GM21526 (cell line): ENCODE data around the gene TSHZ1.
A peak's percentile ranks its signal among the peaks of the same experiment; 100 is the strongest.

Experiments used
- ATAC-seq: cut with Tn5 transposase; IDR thresholded peaks from one replicate; pipeline ENCODE4 v1.9.1; 2021; ENCODE audit warnings: moderate library complexity; ENCODE audit not compliant: unreplicated experiment, low FRiP score

Gene TSHZ1

DNA sequence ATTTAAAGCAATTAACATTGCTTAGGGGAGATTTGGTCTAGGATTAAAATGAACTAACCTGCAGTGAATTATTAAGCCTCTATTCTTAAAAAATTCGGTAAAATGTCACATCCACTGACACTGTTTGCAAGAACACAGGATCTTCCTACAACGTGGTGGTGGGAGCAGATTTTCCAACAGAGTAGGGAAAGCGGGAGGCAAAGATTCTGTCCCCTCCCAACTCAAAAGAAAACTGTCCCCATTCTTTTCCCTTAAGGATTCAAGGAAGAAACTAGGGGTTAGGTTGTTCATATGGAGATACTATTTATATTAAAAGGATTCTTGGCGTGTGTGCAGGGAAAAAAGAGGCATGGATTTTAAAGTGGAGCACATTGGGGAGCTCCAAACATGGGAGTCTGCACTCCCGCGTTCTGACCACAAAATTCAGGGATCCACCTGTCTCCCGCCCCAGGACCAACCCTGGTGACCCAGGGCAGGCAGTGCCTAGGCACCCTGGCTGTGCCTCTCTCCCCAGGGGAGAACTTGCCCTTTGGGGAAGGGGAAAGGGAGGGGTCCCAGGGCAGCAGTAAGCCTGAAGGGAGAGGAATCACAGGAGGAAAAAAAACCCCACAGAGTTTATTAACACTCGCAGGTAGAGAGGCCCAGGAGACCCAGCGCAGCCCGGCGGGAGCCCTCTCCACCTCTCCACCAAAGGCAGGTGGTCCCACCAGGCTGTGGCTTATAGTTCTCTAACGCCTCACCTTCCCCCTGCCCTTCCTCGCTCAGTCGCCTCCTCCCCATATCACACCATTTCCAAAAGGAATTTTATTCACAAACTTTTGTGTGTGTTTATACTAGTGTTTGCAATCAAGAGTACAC, 3.9 kb upstream of the TSHZ1 start:
- ATAC-seq = no peak

DNA sequence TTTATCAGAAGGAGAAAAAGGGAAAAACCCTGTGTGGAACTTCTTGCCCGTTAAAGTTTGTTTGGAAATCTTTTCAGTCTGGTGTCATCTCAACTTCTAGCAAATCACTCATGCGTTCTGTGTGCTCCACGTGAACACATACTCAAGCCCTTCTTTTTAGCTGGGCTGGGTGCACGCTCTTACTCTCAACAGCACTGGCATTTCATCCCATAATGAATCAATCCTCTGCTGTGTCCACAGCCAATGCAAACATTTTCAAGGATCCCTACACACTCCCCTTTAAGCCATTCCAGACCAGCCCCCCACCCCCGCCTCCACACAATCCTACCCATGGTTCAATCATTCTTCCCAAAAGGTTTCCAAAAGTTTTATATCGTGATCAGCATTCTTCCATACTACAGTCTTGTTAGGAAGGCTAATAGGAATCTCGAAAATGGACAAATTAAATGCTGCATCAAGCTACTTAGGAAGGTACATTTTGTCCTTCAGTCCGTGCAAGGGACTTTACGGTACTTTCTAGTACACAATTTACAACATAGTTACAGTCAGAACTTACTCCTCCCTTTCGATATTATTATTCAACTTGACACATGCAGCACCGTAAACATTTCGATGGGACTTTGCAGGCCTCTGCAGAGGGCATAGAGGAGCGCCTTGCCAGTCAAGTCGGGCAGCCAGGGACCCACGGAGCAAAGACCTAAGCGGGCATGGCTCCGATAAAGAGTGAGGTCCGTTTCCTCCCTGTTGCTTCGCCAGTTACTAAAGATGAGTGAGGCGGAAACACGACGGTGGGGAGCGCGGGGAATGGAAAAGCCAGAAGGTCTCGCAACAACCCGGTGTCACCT, 3.1 kb upstream of the TSHZ1 start:
- ATAC-seq = no peak

DNA sequence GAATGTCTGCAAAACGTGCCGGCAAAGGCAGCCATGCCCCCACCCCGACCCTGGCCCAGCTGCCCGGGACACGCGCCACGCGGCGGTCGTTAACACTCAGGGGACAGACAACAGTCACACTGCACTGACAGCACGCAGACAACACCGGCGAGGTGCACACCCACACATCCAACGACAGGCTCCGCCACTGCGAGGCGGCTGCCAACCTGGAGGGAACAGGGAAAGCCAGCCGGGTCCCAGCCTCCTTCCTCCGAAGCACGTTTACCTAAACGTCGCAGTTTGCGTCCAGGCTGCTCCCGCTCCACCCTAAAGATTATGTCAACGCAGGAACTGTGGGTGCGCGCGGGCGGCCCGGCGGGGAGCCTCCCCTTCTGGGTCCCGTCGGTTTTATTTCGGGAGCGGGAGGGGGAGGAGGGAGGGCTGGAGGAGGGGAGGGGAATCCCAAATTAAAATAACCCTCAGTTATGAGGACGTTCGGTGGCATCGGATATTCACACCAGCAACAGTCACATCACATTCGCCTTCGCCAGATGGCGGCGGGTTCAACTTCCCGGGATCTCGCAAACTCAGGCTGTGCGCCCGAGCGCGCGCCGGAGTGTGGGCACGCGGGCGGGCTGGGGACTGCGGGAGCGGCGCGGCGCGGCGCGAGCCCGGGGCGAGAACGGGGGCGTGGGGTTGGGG, 2.3 kb upstream of the TSHZ1 start:
- ATAC-seq = no peak

DNA sequence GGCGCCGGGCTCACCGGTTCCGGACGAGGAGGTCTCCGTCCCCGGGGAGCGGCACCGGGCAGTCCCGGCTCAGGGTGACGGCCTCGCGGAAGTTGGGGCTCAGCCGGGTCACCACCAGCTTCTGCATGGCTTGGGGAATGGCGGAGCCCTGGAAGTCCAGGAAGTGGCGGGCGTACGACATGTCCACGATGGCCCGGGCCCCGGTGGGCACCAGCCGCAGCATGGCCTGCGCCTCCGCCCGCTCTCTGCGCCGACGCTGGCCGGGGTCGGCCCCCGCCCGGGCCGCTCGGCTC, 1.8 kb upstream of the TSHZ1 start:
- peak; percentile 28 for ATAC-seq

DNA sequence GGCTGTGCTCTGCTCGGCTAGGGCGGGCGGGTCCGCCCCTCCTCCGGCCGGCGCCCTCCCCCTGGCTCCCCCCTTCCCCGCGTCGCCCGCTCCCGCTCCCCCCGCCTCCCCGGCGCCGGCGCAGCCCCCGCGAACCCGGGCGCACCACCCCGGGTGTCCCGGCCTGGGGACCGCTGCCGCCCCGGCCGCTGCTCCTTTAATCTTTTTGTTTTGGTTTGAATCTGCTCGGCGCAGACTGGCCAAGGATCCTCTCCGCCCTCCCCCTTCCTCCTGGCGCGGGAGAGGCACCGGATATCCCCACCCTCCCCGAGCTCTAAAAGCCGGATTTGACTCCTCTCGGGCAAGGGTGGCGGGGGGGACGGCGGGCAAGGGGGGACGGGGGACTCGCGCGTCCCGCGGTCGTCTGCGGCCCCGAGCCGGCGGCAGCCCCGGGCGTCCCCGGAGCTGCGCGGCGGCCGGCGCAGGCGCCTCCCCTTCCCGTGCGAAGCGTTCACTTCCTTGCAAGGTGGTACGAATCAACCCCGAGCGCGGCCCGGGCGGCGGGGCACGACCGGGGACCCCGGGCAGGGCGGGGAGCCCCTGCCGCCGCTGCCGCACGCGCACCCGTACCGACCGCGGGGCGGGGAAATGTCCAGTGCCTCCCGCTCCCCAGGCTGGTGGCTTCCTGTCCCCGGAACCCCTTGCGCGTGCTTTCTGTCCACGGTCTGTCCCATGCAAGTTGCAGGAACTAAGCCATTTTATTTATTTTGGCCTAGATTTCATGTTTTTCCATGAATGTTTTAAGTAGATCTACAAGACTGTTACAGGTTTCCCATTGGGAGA, 1.3 kb upstream of the TSHZ1 start, which contains the start of gene PTGR3:
Gene PTGR3 (minus strand): TSS at position 11 of the 822 bp plus-strand sequence. CDS start 81 bp downstream, outside the sequence.
- ATAC-seq = peak; percentile 43

DNA sequence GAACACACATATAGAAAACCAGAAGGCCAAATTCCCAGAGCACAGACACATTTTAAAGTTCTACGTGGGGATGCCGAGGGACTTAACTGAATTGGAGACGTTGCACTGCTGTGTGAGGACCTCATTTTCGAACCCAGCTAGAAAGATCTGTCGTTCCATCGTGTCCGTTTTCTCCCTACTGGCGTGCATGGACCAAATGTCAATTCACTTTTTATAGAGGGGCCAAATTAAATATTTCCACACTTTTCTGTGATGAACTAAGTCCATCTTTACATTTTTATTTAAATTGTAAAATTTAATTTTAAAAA, 692 bp upstream of the TSHZ1 start:
- ATAC-seq = no peak

DNA sequence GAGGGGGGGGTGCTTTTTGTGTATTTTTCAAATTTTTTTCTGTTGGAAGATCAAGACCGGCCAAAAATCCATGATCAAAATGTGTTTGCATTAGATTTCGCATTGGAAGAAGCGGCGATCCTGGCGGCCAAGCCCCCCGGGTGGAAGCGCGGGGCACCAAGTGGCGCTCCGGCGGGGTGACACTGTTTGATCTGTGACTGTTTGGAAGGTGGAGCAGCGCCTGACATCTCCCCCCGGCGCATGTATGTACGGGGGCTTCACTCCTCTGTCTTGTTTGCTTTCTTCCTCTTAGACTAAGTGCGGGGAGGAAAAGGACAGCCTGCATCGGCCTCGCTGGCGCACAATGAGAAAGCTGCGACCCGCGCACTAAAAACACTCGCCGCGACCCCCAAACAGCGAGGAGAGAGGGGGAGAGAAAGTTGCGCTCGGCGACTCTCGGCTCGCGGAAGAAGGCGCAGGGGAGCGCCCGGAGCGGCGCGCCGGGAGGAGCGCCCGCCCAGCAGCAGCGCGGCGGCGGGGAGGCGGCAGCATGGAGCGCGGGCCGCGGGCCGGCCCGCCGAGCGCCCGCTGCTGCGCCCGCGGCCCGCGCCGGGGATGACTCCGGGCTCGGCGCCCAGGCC, 515 bp downstream of the TSHZ1 start:
- ATAC-seq = no peak

DNA sequence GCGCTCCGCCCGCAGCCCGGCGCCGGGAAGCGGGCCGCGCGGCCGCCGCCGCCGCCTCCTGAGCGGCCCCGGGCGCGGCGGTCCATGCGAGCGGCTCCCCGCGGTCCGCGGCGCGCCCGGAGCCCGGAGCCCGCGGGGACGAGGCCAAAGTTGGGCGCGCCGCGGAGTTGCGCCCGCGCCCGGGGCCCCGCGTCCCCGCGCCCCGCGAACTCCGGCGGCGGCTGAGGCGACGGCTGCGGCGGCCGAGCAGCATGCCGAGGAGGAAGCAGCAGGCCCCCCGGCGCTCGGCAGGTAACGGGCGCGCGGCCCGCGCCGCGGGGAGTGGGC, 992 bp downstream of the TSHZ1 start:
- ATAC-seq = no peak

DNA sequence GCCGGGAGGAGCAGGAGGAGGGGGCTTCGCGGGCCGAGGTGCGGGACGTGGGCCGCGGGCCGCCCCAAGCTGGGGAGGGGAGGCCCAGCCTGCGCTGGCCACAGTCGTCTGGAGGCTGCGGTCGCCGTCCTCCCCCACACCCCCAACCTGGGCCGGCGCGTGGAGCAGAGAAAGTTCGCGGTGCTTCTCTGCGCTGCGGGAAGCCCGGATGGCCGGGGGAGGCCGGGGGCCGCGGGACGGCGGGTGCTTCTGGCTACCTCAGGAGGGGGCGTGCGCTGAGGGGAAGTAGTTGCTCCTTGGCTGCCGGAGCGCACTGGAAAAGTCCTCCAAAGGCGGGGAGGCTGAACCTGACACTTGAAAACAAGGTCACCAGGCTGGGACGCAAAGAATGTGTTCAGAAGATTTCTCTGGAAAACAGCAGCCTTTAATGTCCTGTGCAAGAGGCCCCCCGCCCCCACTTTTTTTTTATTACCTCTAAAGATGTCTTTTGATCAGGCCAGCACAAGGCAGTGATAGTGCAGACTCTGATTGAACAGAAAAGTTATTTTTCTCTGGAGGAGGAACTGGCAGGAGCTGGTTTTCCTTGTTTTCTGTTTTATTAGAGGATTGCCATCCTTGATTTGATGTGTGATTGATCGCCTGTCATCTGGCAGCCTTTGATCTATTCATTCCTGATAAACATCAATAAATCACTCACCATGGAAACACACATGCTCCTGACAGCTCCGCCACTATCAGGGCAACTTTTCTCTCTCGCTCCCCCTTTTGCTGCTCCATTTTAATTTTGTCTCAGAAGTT, 1.6 kb downstream of the TSHZ1 start:
- no peak for ATAC-seq

DNA sequence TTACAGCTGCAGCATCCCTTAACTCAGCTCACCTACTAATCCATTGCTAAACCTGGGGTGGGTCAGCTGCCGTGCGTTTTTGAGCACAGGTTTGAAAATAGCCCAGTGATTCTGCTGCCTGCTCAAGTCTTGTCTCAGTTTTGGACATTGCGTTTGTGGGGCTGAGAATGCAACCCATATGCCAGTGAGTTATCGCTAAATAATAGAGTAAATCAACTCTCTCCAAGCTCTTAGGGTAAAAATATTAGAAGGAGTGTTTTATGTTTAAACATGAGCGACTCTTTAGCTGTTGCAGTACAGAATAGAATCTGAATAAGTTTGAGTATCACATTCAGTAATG, 2.1 kb downstream of the TSHZ1 start:
- ATAC-seq = no peak

DNA sequence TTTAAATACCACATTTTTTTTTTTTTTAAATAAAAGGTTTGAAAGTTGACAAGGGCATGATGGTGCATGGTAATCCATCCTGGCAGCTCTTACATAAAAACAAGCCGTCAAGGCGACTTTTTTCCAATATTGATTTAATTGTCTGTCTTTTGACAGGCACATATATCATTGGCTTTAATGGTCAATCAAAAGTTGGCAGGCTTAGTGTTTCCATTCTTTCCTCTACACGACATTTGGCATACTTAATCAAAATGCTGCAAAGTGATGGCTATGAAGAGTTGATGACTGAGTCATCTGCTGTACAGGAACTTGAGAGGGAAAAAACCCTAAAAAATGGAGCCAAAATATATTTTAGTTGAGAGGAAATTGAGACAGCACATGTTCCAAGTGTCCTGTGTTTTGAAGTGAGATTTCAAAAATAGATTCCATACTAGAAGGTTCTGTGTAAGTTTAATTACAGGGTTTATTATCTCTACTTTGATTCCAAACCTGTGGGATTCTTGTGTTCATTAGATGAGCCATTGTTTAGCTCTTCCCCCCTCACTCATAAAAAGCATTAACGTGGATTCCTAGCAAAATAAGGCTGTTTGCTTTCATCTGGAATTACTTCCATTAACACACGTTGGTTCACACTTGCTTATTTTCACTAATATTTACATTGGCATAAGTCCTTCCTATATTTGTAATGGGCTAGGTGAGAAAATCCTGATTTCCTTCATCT, 3.2 kb downstream of the TSHZ1 start:
- ATAC-seq = no peak

DNA sequence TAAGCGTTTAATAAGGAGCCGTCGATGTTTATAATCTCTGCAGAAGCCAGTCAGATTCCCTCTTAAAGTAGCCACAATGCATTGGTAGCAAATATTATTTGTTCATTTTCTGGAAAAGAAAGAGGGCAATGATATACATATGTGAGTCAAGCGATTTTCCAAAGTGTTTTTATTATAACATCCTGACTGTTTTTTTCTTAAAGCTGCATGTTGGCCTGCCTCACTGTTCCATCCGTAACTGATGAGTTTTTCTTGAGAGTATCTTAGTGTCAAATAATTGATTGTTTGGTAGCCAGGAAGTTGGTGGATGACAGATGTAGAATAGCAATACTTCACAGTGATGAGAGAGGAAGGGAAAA, 3.7 kb downstream of the TSHZ1 start:
- no peak for ATAC-seq

DNA sequence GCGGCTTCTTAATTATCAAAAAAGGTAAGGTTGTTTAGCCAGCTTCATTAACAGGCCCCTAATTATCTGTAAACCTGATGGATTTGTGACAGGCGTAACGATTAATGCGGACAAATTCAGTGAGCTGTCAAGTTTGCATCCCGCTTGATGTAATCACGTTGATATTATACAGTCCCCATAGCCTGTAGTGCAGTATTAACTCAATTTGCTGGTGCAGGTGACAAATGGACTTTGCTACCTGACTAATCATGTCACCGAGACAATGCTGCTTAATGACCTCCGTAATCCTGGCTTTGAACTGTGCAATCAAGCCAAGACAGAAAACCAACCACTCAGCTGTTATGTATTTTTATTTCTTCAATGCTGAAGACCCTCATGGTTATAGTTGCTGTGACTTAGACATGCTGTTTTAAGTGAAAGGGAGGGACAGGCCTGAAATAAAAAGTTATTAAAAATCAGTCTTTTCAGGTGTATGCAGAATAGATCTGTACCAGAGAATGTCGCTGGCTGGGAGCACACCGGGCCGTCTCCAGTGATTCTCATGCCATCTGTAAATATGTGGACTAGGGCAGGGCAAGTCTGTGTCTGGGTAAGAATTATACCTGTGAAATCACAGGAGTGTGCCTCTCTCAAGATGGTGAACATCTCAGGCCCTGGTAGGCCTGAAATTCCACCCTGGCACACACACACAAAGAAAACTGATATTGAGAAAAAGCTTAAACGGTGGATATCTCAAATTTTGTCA, 4.3 kb downstream of the TSHZ1 start:
- ATAC-seq = no peak

DNA sequence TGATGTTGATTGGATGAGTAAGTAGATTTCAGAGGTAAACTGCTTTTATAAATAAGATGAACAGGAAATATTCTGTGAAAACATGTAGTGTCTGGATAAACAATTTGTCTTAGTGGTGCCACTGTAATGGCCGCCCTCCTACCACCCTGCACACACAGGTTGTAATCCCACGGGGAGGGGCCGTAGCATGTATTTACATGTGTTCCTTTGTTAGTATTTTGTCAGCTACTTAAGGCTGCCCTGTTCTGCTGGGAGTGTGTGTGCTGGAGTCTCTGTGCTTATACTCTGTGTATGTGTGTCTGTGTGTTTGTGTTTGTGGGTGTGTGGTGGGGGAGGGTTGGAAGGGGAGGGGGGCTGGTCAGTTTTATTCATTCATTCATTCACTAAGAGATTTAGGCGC, 5.1 kb downstream of the TSHZ1 start:
- ATAC-seq = no peak

DNA sequence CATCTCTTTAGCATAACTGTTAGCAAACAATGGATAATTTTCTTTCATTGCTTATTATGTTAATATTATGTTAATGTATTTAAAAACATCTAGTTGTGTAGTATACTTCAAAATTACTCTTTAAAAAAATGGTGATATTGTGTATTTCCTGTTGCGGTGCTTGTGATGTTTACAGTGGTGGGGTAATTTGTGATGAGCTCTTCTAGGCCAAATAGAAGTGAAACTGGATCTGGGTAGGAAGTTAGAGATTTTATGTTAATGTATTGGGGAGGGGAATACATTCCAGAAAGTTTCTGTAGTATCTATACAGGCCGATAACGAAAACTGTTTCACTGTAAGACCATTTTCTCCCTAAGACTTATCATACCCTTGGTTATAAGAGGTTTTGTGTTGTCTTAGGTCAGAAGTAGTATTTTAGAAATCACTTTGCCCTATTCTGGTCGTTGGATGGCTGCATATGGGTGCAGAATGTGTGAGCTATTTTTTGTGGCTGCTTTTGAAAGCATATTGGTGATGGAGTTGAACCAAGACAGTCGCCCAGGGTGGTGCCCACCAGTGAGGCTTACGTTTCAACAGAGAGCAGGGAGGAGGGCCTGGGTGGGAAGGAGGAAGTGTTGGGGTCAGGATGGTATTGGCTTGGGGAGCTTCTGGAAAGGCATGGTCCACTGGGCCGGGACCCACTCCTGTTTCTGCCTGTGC, 5.8 kb downstream of the TSHZ1 start:
- no peak for ATAC-seq

DNA sequence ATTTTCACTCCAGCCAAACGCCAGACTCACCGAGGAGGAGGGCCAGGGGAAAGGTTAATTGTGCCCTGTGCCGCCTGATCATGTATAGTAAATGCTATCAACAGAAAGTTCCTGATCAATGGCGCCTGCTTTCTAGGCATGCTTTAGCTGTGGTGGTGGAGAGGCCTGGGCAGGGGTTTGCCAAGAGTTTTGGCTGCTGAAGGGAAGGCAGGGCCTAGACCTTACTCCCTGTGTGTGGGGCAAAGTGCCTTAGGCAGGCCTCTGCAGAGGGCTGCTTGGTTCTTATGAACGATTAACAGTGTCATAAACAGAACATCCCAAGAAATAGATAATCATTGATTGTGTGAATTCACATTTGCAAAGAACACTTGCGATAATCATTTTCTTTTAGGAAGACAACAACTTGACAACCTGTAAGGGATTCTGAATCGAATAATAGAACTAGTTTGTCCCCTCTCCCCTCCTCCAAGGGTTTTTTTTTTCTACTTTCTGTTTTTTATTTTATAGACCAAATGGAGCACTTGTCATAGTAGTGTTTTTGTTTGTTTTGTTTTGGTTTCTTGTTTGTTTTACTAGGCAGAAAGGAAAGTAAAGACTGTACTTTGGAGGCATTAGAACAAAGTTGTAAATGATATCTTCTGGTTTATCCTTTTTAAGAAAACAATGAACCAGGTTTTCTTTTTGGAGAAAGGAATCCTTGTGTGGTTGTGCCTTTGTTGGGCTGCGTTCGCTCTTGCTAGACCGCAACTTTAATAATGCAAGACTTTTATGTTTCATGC, 6.5 kb downstream of the TSHZ1 start:
- no peak for ATAC-seq
